Forelimb muscle (tissue), 1 donor: ENCODE data around the gene EXOC4. TPM values are rescaled to one million over a fixed set of nuclear protein-coding genes. Genes with fewer than 3 reads are reported as not detected.

Experiments used
- polyA plus RNA-seq: library from polyadenylated mRNA; unstranded; fragments of 120-200 nt; gene quantifications from one replicate; pipeline ENCODE4 v1.2.1, GENCODE V29; 2013; ENCODE audit not compliant: insufficient read length

Gene EXOC4
- polyA plus RNA-seq, 1 donor = 55.2 TPM

Other genes starting within 250 kb of the EXOC4 start
- gene CHCHD3, start 171.0 kb upstream of the EXOC4 start, polyA plus RNA-seq = 69.0 TPM